ENCODE measurements around the gene ZEB2. TPM values are rescaled to one million over a fixed set of nuclear protein-coding genes. Genes with fewer than 3 reads are reported as not detected.

ZEB2 gene
- total and polyA plus RNA-seq, 10 of the 15 experiments (the other 5 are each of a cell fraction or from before 2014, with no cell fraction given): 0.14 to 3.2 (median 0.84) TPM

- BruUV-seq (replicated peaks): no TSS peak
- ATAC-seq (no peak), FAIRE-seq (no peak), DNase-seq (ENCODE audit: low read depth, low spot score) (no peak)
- Histone ChIP-seq H3K4me2 (ENCODE audit: control insufficient read depth, insufficient read depth) (no peak overlapping the region), H4K20me1 (ENCODE audit: control insufficient read depth, insufficient read depth) (no peaks in the 10 kb centered on the region), H3K9me3 (replicated peaks; ENCODE audit: control insufficient read depth, insufficient read depth, low read length) (no peaks in the 10 kb centered on the region), H3K27me3 (replicated peaks in 1 of 2; ENCODE audit: control insufficient read depth in 2 of 2, insufficient read depth in 2 of 2, low read length in 1 of 2) (no peaks in the 10 kb centered on the region), H3K4me3 (no peak overlapping the region), H3K79me2 (ENCODE audit: control insufficient read depth, insufficient read depth, low read length) (no peaks in the 10 kb centered on the region), H3K9ac (ENCODE audit: control insufficient read depth, insufficient read depth, low read length) (no peak overlapping the region), H3K4me1 (ENCODE audit: control insufficient read depth, insufficient read depth, low read length) (peaks cover 29% of the 10 kb centered on the region), H2AFZ (ENCODE audit: control insufficient read depth, low read depth, low read length) (peak overlapping the region; percentile 45), H3K27ac (ENCODE audit: control insufficient read depth, insufficient read depth) (no peak overlapping the region), H3K36me3 (ENCODE audit: control insufficient read depth in 2 of 2, insufficient read depth in 2 of 2, low read length in 1 of 2) (no peaks in the 10 kb centered on the region)
- ChIA-PET SMC1A (ENCODE audit: uncharacterized antibody, unreplicated experiment) (interaction anchor here (0.7 to 6.1 kb wide), 8 partner anchors 8 to 192 kb away, joined by 3 to 44 read pairs (median 10); a partner anchor contains a TSS), POLR2A (interaction anchor here (0.8 kb wide), 1 partner anchor 142 kb away, joined by 3 read pairs; no protein-coding TSS in a partner anchor), CTCF (interaction anchor here (0.9 to 2.0 kb wide), 4 partner anchors 9 to 16 kb away, joined by 3 to 7 read pairs (median 3); no protein-coding TSS in a partner anchor), RAD21 (ENCODE audit: unreplicated experiment) (interaction anchor here (0.9 to 4.9 kb wide), 5 partner anchors 8 to 32 kb away, joined by 3 to 35 read pairs (median 3); no protein-coding TSS in a partner anchor)
- intact Hi-C loops (cut with micrococcal nuclease; ENCODE audit: unreplicated experiment) (no loop called here), in situ Hi-C loops (cut with MboI) (no loop called here)
- no peak for TF ChIP-seq EED (IDR thresholded peaks at IDR 0.05; ENCODE audit: low read depth)
- TF ChIP-seq FOS (IDR thresholded peaks at IDR 0.05; ENCODE audit: borderline replicate concordance, extremely low read depth, insufficient read length): no peak
- no peak for TF ChIP-seq ZNF687 (IDR thresholded peaks at IDR 0.05)
- TF ChIP-seq USF1 (IDR thresholded peaks at IDR 0.05; ENCODE audit: borderline replicate concordance, extremely low read length, insufficient read depth, low read depth, low read length): peak; percentile 6
- no peak for TF ChIP-seq POU2F2 (IDR thresholded peaks at IDR 0.05; ENCODE audit: borderline replicate concordance, low read depth, low read length)
- no peak for TF ChIP-seq ESRRA (IDR thresholded peaks at IDR 0.05; ENCODE audit: low read length)
- no peak for TF ChIP-seq RUNX3 (IDR thresholded peaks at IDR 0.05; ENCODE audit: low read length)
- no peak for TF ChIP-seq SMAD5 (IDR thresholded peaks at IDR 0.05; ENCODE audit: low read depth)
- 61% methylated on average over 3 of the region's 3 CpGs for WGBS (ENCODE audit: insufficient coverage, insufficient replicate concordance, low lambda C conversion rate, missing lambda C conversion rate)
Measured at GRCh38 chr2:144356402-144356801, 163.5 kb downstream of the ZEB2 start.

Data from GM12878 (cell line).